ENCODE data around the gene DNAH10.

DNAH10 gene

DNA sequence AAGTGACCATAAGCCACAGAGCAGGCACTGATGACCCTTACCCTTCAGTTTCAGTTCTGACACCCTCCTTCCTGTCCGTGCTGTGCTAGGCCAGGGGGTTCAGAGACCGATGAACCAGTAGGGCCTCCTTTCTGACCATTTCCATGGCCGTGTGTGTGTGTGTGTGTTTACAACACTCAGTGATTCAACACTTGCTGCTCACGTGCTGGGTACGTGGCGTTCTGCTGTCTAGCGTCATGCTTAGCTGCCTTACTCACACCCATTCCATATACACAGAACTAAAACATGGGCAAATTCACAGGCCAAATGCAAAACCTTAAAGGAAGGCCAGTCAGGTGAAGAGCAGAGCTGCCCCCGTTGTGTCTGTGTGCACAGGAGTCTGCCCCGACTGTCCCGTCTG, 67.5 kb downstream of the DNAH10 start:
- TF ChIP-seq, protein P1, sequence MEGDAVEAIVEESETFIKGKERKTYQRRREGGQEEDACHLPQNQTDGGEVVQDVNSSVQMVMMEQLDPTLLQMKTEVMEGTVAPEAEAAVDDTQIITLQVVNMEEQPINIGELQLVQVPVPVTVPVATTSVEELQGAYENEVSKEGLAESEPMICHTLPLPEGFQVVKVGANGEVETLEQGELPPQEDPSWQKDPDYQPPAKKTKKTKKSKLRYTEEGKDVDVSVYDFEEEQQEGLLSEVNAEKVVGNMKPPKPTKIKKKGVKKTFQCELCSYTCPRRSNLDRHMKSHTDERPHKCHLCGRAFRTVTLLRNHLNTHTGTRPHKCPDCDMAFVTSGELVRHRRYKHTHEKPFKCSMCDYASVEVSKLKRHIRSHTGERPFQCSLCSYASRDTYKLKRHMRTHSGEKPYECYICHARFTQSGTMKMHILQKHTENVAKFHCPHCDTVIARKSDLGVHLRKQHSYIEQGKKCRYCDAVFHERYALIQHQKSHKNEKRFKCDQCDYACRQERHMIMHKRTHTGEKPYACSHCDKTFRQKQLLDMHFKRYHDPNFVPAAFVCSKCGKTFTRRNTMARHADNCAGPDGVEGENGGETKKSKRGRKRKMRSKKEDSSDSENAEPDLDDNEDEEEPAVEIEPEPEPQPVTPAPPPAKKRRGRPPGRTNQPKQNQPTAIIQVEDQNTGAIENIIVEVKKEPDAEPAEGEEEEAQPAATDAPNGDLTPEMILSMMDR (IDR thresholded peaks at IDR 0.05; ENCODE audit: borderline replicate concordance, control extremely low read depth, extremely low read depth, insufficient read depth, missing control alignments): no peak
- no peak for DNase-seq (ENCODE audit: low spot score)
- in situ Hi-C loops (cut with MboI; ENCODE audit: low sequenced_read_pairs, unreplicated experiment): no loop called here

DNA sequence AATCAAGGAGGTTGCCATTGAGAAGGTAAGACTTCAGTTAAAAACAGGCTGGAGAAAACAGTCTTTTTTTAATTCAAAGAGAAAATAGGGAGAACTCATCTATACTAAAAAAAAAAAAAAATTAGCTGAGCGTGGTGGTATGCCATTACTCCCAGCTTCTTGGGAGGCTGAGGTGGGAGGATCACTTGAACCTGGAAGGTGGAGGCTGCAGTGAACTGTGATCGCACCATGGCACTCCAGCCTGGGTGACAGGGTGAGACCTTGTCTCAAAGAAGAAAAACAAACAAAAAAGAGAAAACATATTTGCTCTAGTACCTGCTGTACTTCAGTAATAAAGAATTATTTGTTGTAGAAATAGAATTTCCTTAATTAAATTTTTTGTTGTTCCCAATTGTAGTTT, 68.6 kb downstream of the DNAH10 start:
- in situ Hi-C loops (cut with MboI; ENCODE audit: low sequenced_read_pairs, unreplicated experiment): no loop called here
- TF ChIP-seq, protein P1 (IDR thresholded peaks at IDR 0.05; ENCODE audit: borderline replicate concordance, control extremely low read depth, extremely low read depth, insufficient read depth, missing control alignments): no peak
- DNase-seq (ENCODE audit: low spot score): no peak

DNA sequence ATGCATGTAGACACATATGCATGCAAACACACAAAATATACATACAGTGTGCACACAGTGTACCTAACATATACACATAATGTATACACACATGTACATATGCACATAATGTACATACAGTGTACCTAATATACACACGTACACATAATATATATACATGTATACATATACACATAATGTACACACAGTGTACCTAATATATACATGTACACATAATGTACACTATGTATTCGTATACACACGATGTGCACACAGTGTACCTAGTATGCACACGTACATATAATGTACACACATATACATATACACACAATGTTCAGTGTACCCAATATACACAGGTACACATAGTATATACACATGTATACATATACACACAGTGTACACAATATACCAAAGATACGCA, 70.0 kb downstream of the DNAH10 start:
- TF ChIP-seq, protein P1 (IDR thresholded peaks at IDR 0.05; ENCODE audit: borderline replicate concordance, control extremely low read depth, extremely low read depth, insufficient read depth, missing control alignments): no peak
- in situ Hi-C loops (cut with MboI; ENCODE audit: low sequenced_read_pairs, unreplicated experiment): no loop called here
- DNase-seq (ENCODE audit: low spot score): no peak

DNA sequence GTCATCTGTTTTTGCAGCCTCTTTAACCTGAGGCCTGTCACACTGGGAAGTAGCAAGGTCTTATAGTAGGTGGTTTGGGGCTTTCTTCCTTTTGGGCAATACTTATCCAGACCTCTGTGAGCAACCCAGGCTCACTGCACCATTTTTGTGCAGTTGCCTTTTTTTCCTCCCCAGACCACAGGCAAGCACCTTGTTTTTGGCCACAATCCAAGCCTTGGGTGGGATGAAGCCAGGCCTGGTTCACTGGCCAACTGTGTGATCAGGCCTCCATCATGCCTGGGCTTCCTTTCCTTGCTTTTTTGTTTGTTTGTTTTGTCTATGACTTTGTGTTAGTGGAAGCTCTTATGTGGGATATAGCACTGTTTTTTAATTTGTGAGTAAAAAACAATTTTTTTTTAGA, 71.7 kb downstream of the DNAH10 start:
- no peak for DNase-seq (ENCODE audit: low spot score)
- in situ Hi-C loops (cut with MboI; ENCODE audit: low sequenced_read_pairs, unreplicated experiment): no loop called here
- TF ChIP-seq, protein P1 (IDR thresholded peaks at IDR 0.05; ENCODE audit: borderline replicate concordance, control extremely low read depth, extremely low read depth, insufficient read depth, missing control alignments): no peak

DNA sequence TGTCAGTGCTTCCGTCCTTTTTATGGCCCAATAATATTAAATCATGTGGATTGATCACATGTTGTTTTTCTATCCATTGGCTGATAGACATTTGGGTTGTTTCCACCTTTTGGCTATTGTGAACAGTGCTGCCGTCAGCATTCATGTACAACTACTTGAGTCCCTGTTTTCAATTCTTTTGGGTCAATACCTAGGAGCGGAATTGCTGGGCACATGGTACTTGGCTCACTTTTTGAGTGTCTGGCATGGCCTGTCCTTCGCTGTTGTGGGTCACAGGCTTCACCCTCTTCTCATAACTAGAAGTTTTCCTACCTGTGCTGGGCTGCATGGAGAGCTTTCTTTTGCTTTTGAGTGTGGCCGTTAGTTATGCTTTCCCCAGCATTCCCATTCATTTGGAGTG, 72.7 kb downstream of the DNAH10 start:
- no peak for DNase-seq (ENCODE audit: low spot score)
- TF ChIP-seq, protein P1 (IDR thresholded peaks at IDR 0.05; ENCODE audit: borderline replicate concordance, control extremely low read depth, extremely low read depth, insufficient read depth, missing control alignments): no peak
- in situ Hi-C loops (cut with MboI; ENCODE audit: low sequenced_read_pairs, unreplicated experiment): no loop called here

DNA sequence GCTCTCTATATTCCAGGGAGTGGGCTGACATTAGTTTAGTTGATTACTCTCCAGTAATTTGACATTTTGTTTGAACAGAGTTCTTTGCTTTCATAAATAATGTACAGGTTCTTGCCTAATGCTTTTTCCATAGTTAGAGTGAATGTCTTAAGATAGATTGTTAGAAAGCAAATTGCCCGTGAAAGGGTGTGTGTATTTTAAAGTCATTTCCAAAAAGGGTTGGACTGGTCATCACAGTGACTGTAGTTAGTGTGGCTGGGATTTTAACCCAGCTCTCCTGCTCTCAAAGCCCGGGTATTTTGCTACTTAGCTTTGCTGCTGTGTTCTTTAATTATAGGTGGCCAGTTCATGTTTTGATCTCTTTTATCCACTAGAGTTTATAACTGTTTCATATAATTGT, 74.2 kb downstream of the DNAH10 start:
- TF ChIP-seq, protein P1 (IDR thresholded peaks at IDR 0.05; ENCODE audit: borderline replicate concordance, control extremely low read depth, extremely low read depth, insufficient read depth, missing control alignments): no peak
- in situ Hi-C loops (cut with MboI; ENCODE audit: low sequenced_read_pairs, unreplicated experiment): no loop called here
- no peak for DNase-seq (ENCODE audit: low spot score)

DNA sequence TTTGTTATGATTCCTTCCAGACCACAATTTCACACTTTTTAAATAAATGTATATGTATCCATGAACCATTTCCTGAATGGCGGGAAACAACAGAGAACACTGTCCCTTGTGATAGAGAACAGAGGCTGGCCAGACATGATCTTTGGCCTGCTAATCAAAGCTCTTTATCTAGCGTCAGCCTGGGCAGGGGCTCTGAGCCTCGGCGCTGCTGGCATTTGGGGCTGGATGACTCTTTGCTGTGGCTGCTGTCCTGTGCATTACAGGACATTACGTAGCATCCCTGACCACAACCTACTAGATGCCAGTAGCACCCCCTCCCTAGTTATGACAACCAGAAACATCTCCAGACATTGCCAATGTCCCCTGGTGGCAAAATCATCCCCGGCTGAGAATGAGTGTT, 77.7 kb downstream of the DNAH10 start:
- in situ Hi-C loops (cut with MboI; ENCODE audit: low sequenced_read_pairs, unreplicated experiment): no loop called here
- TF ChIP-seq, protein P1 (IDR thresholded peaks at IDR 0.05; ENCODE audit: borderline replicate concordance, control extremely low read depth, extremely low read depth, insufficient read depth, missing control alignments): no peak
- DNase-seq (ENCODE audit: low spot score): no peak

All from GM13976 (cell line).